Measurements from ENCODE around the gene BPIFB4.

DNA sequence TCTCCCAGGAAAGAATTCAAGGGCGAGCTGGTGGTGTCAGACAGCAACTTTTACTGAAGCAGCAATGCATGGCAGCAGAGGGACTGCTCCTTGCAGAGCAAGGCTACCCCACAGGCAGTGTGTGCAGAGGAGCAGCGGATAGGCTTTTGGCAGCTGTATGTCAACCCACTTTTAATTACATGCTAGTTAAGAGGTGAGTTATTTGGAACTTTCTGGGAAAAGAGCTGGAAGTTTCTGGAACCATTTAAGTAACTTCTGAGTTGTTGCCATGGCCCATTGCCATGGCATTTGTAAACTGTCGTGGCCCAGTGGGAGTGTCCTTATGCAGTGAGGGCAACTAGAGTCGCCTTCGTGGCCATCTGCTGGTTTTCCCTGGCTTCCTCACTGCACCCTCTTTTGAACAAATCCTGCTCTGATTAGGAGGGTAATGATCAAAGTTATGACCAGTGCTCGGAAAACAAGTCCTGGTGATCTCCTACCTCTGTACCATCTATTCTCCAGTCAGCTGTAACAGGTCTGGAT, 34.0 kb downstream of the BPIFB4 start:
- TF ChIP-seq, protein P1, sequence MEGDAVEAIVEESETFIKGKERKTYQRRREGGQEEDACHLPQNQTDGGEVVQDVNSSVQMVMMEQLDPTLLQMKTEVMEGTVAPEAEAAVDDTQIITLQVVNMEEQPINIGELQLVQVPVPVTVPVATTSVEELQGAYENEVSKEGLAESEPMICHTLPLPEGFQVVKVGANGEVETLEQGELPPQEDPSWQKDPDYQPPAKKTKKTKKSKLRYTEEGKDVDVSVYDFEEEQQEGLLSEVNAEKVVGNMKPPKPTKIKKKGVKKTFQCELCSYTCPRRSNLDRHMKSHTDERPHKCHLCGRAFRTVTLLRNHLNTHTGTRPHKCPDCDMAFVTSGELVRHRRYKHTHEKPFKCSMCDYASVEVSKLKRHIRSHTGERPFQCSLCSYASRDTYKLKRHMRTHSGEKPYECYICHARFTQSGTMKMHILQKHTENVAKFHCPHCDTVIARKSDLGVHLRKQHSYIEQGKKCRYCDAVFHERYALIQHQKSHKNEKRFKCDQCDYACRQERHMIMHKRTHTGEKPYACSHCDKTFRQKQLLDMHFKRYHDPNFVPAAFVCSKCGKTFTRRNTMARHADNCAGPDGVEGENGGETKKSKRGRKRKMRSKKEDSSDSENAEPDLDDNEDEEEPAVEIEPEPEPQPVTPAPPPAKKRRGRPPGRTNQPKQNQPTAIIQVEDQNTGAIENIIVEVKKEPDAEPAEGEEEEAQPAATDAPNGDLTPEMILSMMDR (conservative IDR thresholded peaks at IDR 0.05; ENCODE audit: low read depth, low read length), result no peak
- no peak for TF ChIP-seq EZH2 (IDR thresholded peaks at IDR 0.05; ENCODE audit: borderline replicate concordance, low read depth, low read length, poor library complexity, severe bottlenecking)
